ENCODE results near the gene EXOC3L4.

The EXOC3L4 gene

GRCh38 chr14:103133210-103134140 lies 39.0 kb downstream of the EXOC3L4 start:
- TF ChIP-seq GATA3 (IDR thresholded peaks at IDR 0.05; ENCODE audit: low read depth, low read length), result no peak
- no peak for TF ChIP-seq GATA2 (IDR thresholded peaks at IDR 0.05; ENCODE audit: low read depth, low read length)

GRCh38 chr14:103134405-103134804 lies 39.9 kb downstream of the EXOC3L4 start:
- TF ChIP-seq GATA2 (IDR thresholded peaks at IDR 0.05; ENCODE audit: low read depth, low read length) (no peak), GATA3 (IDR thresholded peaks at IDR 0.05; ENCODE audit: low read depth, low read length) (no peak)

DNA sequence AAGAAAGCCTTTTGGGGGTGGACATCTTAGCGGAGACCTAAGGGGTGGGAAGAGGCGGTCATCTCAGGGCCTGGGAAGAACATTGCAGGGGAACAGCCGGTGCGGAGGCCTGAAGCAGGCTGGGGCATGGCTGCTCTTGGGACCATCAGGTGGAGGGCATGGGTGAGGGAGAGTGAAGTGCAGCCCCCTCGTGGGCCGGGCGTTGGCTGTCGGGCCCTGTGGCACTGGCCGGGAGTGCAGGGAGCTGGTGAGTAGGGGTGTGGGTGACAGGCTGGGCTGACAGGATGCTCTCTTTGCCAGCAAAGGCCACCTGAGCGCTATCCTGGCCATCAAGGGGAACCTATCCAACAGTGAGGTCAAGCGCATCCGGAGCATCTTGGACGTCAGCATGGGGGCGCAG lies 40.4 kb downstream of the EXOC3L4 start:
- TF ChIP-seq GATA2 (IDR thresholded peaks at IDR 0.05; ENCODE audit: low read depth, low read length) (no peak), GATA3 (IDR thresholded peaks at IDR 0.05; ENCODE audit: low read depth, low read length) (no peak)

- TF ChIP-seq GATA2 (IDR thresholded peaks at IDR 0.05; ENCODE audit: low read depth, low read length), result no peak
- TF ChIP-seq GATA3 (IDR thresholded peaks at IDR 0.05; ENCODE audit: low read depth, low read length), result no peak
Observed at GRCh38 chr14:103135333-103136260, 41.1 kb downstream of the EXOC3L4 start.

- TF ChIP-seq GATA2 (IDR thresholded peaks at IDR 0.05; ENCODE audit: low read depth, low read length), result no peak
- no peak for TF ChIP-seq GATA3 (IDR thresholded peaks at IDR 0.05; ENCODE audit: low read depth, low read length)
Observed at GRCh38 chr14:103136388-103137271, 42.1 kb downstream of the EXOC3L4 start.

DNA sequence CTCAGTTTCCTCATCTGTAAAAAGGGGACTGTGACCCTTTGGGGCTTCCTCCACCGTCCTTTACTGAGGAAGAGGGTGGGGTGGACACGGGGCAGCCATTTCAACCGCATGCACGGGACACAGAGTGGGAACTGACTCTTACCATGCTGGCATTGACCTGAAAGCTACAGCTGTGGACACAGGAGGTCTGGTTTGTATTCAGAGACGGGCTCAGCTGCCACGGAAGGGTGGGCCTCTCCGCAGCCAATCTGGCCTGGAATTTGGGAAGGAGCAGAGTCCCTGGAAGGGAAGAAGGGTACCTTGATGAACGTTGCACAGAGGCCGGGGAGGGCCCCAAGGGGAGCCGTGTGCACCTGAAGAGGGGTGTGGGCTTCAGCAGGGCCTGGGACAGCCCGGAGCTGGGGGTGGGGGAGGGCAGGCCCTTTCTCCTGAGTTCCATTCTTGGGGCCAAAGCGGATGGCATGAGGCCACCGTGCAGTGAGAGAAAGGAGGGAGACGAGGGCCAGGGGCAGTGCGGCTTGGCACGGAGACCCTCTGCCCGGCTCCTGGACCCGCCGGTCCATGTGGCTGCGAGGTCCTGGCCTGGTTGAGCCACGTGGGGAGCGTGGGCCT lies 43.3 kb downstream of the EXOC3L4 start:
- TF ChIP-seq GATA3 (IDR thresholded peaks at IDR 0.05; ENCODE audit: low read depth, low read length), result no peak
- no peak for TF ChIP-seq GATA2 (IDR thresholded peaks at IDR 0.05; ENCODE audit: low read depth, low read length)

GRCh38 chr14:103138301-103139131 lies 44.0 kb downstream of the EXOC3L4 start:
- no peak for TF ChIP-seq GATA3 (IDR thresholded peaks at IDR 0.05; ENCODE audit: low read depth, low read length)
- TF ChIP-seq GATA2 (IDR thresholded peaks at IDR 0.05; ENCODE audit: low read depth, low read length), result no peak

GRCh38 chr14:103139132-103140025 lies 44.9 kb downstream of the EXOC3L4 start:
- TF ChIP-seq GATA3 (IDR thresholded peaks at IDR 0.05; ENCODE audit: low read depth, low read length), result no peak
- no peak for TF ChIP-seq GATA2 (IDR thresholded peaks at IDR 0.05; ENCODE audit: low read depth, low read length)

- TF ChIP-seq GATA2 (IDR thresholded peaks at IDR 0.05; ENCODE audit: low read depth, low read length), result no peak
- TF ChIP-seq GATA3 (IDR thresholded peaks at IDR 0.05; ENCODE audit: low read depth, low read length), result no peak
Observed at GRCh38 chr14:103140316-103141109, 46.0 kb downstream of the EXOC3L4 start.

DNA sequence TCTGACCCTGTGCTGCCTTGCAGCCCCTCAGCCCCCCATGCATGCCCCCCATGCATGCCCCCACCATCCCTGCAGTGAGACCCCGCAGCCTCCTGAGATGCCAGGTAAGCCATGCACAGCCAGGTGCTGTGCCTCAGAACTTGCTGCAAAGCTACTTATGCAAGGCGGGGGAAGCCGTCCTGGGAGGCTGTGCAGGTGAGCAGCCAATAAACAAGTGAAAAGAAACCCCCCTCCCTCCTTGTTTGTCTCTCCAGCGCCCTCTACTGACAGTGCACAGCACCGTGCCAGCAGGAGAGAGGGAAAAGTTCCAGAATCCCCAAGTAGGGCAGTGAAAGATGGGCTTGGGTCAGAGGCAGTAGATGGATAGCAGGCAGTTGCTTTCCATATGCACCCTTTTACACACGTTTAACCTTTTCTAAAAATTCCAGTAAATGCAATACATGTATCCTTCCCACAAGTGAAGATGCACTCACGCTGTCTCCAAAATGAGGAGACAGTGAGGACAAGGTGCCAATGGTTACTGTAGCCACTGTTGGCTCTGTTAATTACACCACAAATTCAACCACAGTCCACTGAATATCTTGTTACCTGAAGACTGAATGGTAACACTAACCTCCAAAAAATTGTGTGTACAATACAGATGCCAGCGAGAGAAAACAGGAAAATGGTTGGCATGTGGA lies 46.7 kb downstream of the EXOC3L4 start:
- TF ChIP-seq GATA3 (IDR thresholded peaks at IDR 0.05; ENCODE audit: low read depth, low read length) (no peak), GATA2 (IDR thresholded peaks at IDR 0.05; ENCODE audit: low read depth, low read length) (no peak)

Measured in SH-SY5Y (cell line).